GM12878 (cell line): ENCODE measurements around the gene NFIL3. TPM values are rescaled to one million over a fixed set of nuclear protein-coding genes. Genes with fewer than 3 reads are reported as not detected.

Experiments used
- ATAC-seq: fragments of 200-7000 bp; cut with Tn5 transposase; 3 replicates; pipeline ENCODE4 v1.9.1; 2020; ENCODE audit warnings: mild to moderate bottlenecking, moderate library complexity
- BruUV-seq: library from RNA; stranded (reverse); fragments of 400-500 nt; replicated peaks from 2 replicates; lab custom pipeline; 2021; lab: Mats Ljungman, UMichigan
- CTCF ChIA-PET: fragments of 300-600 bp; sonication (Branson Sonifier 250); formaldehyde crosslinking; extraction: SDS; loops from one replicate; lab custom pipeline; 2021; ENCODE audit warnings: inconsistent platforms; lab: Yijun Ruan, JAX
- POLR2A ChIA-PET: fragments of 350-600 bp; formaldehyde crosslinking; extraction: SDS; loops from one replicate; lab custom pipeline; 2021; ENCODE audit warnings: inconsistent platforms; lab: Charles Lee
- RAD21 ChIA-PET: fragments of 300-600 bp; sonication (Branson Sonifier 250); formaldehyde crosslinking; loops from one replicate; lab custom pipeline; 2023; ENCODE audit warnings: antibody characterized with exemption; ENCODE audit not compliant: unreplicated experiment; lab: Charles Lee
- SMC1A ChIA-PET: fragments of 300-600 bp; sonication (Branson Sonifier 250); formaldehyde crosslinking; loops from one replicate; lab custom pipeline; 2023; ENCODE audit not compliant: unreplicated experiment, uncharacterized antibody; lab: Charles Lee
- DNase-seq: peaks from one replicate; pipeline ENCODE4 v3.0.0-alpha.2; 2011; ENCODE audit warnings: low read depth, low spot score
- FAIRE-seq: peaks from 3 replicates; lab custom pipeline; 2011; peaks lifted over from hg19 to GRCh38; lab: Jason Lieb, UNC
- H2AFZ ChIP-seq: 2 replicates; pipeline ENCODE4 v1.6.0; 2011; ENCODE audit warnings: low read depth, low read length, control low read depth; ENCODE audit not compliant: control insufficient read depth
- H3K27ac ChIP-seq: 2 replicates; pipeline ENCODE4 v1.5.1; 2011; ENCODE audit warnings: control low read depth; ENCODE audit not compliant: control insufficient read depth, insufficient read depth
- H3K27me3 ChIP-seq, 2 experiments: replicated peaks in 1 of 2; 2 replicates each; pipeline versions ENCODE4 v1.6.0 to v1.6.1; 2011; ENCODE audit warnings: low read length in 1 of 2; ENCODE audit not compliant: control insufficient read depth in 2 of 2, insufficient read depth in 2 of 2
- H3K36me3 ChIP-seq, 2 experiments: 2 replicates each; pipeline ENCODE4 v1.5.1; 2011; ENCODE audit warnings: low read length in 1 of 2; ENCODE audit not compliant: control insufficient read depth in 2 of 2, insufficient read depth in 2 of 2
- H3K4me1 ChIP-seq: 2 replicates; pipeline ENCODE4 v1.6.1; 2011; ENCODE audit warnings: mild to moderate bottlenecking, low read length, moderate library complexity, mixed read lengths; ENCODE audit not compliant: control insufficient read depth, insufficient read depth
- H3K4me2 ChIP-seq: 2 replicates; pipeline ENCODE4 v1.6.0; 2011; ENCODE audit warnings: control low read depth; ENCODE audit not compliant: control insufficient read depth, insufficient read depth
- H3K4me3 ChIP-seq: fragments of 200-600 bp; sonication (generic); 2 replicates; pipeline ENCODE4 v1.5.1; 2016
- H3K79me2 ChIP-seq: 2 replicates; pipeline ENCODE4 v1.6.0; 2011; ENCODE audit warnings: low read length; ENCODE audit not compliant: control insufficient read depth, insufficient read depth
- H3K9ac ChIP-seq: 2 replicates; pipeline ENCODE4 v1.8.0; 2011; ENCODE audit warnings: low read length, control low read depth, mixed read lengths; ENCODE audit not compliant: control insufficient read depth, insufficient read depth
- H3K9me3 ChIP-seq: replicated peaks from 3 replicates; pipeline ENCODE4 v1.5.1; 2011; ENCODE audit warnings: mild to moderate bottlenecking, low read length; ENCODE audit not compliant: control insufficient read depth, insufficient read depth
- H4K20me1 ChIP-seq: 2 replicates; pipeline ENCODE4 v1.6.0; 2011; ENCODE audit not compliant: control insufficient read depth, insufficient read depth
- ASH2L ChIP-seq: fragments of 300-600, 200-600 bp; sonication (generic); IDR thresholded peaks from 2 replicates; pipeline ENCODE4 v1.6.1; 2017; ENCODE audit warnings: low read depth, mild to moderate bottlenecking, borderline replicate concordance
- BHLHE40 ChIP-seq, 2 experiments: fragments of 450-650 bp in 1 of 2; IDR thresholded peaks; 2 replicates each; pipeline ENCODE4 v1.6.1; 2011 to 2017; ENCODE audit warnings: low read depth in 2 of 2, borderline replicate concordance in 1 of 2, improper control_type of control experiment in 1 of 2, low read length in 1 of 2, mild to moderate bottlenecking in 1 of 2
- EGR1 ChIP-seq, 2 experiments: IDR thresholded peaks; 1 replicate in 1 of 2; 2 replicates in 1 of 2; pipeline ENCODE4 v1.6.1; 2011 to 2012; ENCODE audit warnings: low read depth in 2 of 2, low read length in 2 of 2, borderline replicate concordance in 1 of 2, mild to moderate bottlenecking in 1 of 2, moderate library complexity in 1 of 2
- ELK1 ChIP-seq: IDR thresholded peaks from 2 replicates; pipeline ENCODE4 v1.6.1; 2012; ENCODE audit warnings: low read depth, low read length, improper control_type of control experiment
- GABPA ChIP-seq: IDR thresholded peaks from 2 replicates; pipeline ENCODE4 v1.6.1; 2014; ENCODE audit warnings: antibody characterized with exemption, low read depth, mild to moderate bottlenecking, inconsistent platforms
- HDAC6 ChIP-seq: fragments of 200-600 bp; sonication (generic); IDR thresholded peaks from one replicate; pipeline ENCODE4 v1.8.0; 2017; ENCODE audit warnings: antibody characterized with exemption; ENCODE audit not compliant: unreplicated experiment
- IRF3 ChIP-seq: fragments of 450-650 bp; IDR thresholded peaks from 2 replicates; pipeline ENCODE4 v1.6.1; 2014; ENCODE audit warnings: mild to moderate bottlenecking
- JUNB ChIP-seq: IDR thresholded peaks from 2 replicates; pipeline ENCODE4 v1.6.1; 2016; ENCODE audit warnings: antibody characterized with exemption, mild to moderate bottlenecking
- MAX ChIP-seq: IDR thresholded peaks from 2 replicates; pipeline ENCODE4 v1.6.1; 2012; ENCODE audit warnings: low read depth, low read length, improper control_type of control experiment
- MEF2A ChIP-seq: IDR thresholded peaks from 2 replicates; pipeline ENCODE4 v1.6.1; 2011; ENCODE audit warnings: low read depth, mild to moderate bottlenecking, low read length, moderate library complexity; ENCODE audit not compliant: insufficient read depth
- MTA3 ChIP-seq: IDR thresholded peaks from 2 replicates; pipeline ENCODE4 v1.6.1; 2012; ENCODE audit warnings: low read length, inconsistent platforms, borderline replicate concordance
- RELB ChIP-seq: fragments of 450-650 bp; IDR thresholded peaks from 2 replicates; pipeline ENCODE4 v1.6.1; 2017; ENCODE audit warnings: low read depth, mild to moderate bottlenecking, moderate library complexity
- USF2 ChIP-seq: IDR thresholded peaks from 2 replicates; pipeline ENCODE4 v1.6.1; 2011; ENCODE audit warnings: low read depth, low read length, improper control_type of control experiment, borderline replicate concordance
- WRNIP1 ChIP-seq: IDR thresholded peaks from 2 replicates; pipeline ENCODE4 v1.6.1; 2011; ENCODE audit warnings: low read depth, low read length, improper control_type of control experiment, borderline replicate concordance
- YBX1 ChIP-seq: fragments of 450-650 bp; IDR thresholded peaks from 2 replicates; pipeline ENCODE4 v1.6.1; 2016; ENCODE audit warnings: antibody characterized with exemption
- ZNF217 ChIP-seq: fragments of 450-650 bp; IDR thresholded peaks from 2 replicates; pipeline ENCODE4 v1.6.1; 2017; ENCODE audit warnings: antibody characterized with exemption, mild to moderate bottlenecking
- WGBS: methylation state at CpG from one replicate; pipeline ENCODE4 v1.1.6; 2016; ENCODE audit warnings: low lambda C conversion rate; ENCODE audit not compliant: insufficient replicate concordance, insufficient coverage; ENCODE audit errors: missing lambda C conversion rate; 5-methylcytosine and 5-hydroxymethylcytosine counted together
- in situ Hi-C: fragments of 300-500 bp; cut with MboI; formaldehyde crosslinking; loops from 9 replicates; pipeline ENCODE4 v1.14.3; 2018; ENCODE audit warnings: mixed read lengths
- intact Hi-C: fragments of 100-400 bp; cut with micrococcal nuclease; formaldehyde crosslinking; loops from one replicate; pipeline ENCODE4 v1.14.2; 2022; ENCODE audit not compliant: unreplicated experiment
- polyA plus RNA-seq, 11 experiments: library from polyadenylated mRNA; depleted of rRNA in 4 of 11; unstranded in 6 of 11; stranded (reverse) in 5 of 11; fragments of >200 nt; fragmentation: Nextera tagmentation in 4 of 11; fragmentation: Illumina TruSeq in 1 of 11; extraction: Ambion mirVana in 4 of 11; extraction: Trizol in 1 of 11; gene quantifications; 1 replicate in 1 of 11; 2 replicates in 10 of 11; pipeline versions ENCODE4 v1.2.1 to v1.2.3, GENCODE V29; 2011 to 2016; ENCODE audit warnings: inconsistent platforms in 2 of 11, missing spikeins in 2 of 11, low read depth in 1 of 11
- total RNA-seq, 4 experiments: library from RNA; depleted of rRNA in 3 of 4; stranded (reverse); fragments of >200 nt in 3 of 4; fragmentation: Illumina TruSeq in 1 of 4; extraction: Trizol in 1 of 4; gene quantifications; 2 replicates each; pipeline versions ENCODE4 v1.2.1 to v1.2.3, GENCODE V29; 2013 to 2021

The NFIL3 gene
- total and polyA plus RNA-seq, 10 of the 15 experiments (the other 5 are each of a cell fraction or from before 2014, with no cell fraction given): 0.18 to 1.0 (median 0.36) TPM; not detected in 3

- BruUV-seq: no TSS peak
- FAIRE-seq: no peak
- H4K20me1 ChIP-seq: no peaks in the 10 kb centered on the region
- no peaks in the 10 kb centered on the region for H3K4me1 ChIP-seq
- no peak for ATAC-seq
- no peak overlapping the region for H2AFZ ChIP-seq
- no peaks in the 10 kb centered on the region for H3K79me2 ChIP-seq
- no peak for DNase-seq
- H3K4me2 ChIP-seq: no peak overlapping the region
- WGBS: 21% methylated on average over 2 of the region's 2 CpGs
- no peaks in the 10 kb centered on the region; the same call in 2 of the 3 replicates for H3K9me3 ChIP-seq
- in situ Hi-C loops: no loop called here
- intact Hi-C loops: no loop called here
- no peak overlapping the region for H3K9ac ChIP-seq
- SMC1A ChIA-PET: no interaction called here
- H3K36me3 ChIP-seq: no peaks in the 10 kb centered on the region
- H3K27me3 ChIP-seq: no peaks in the 10 kb centered on the region; a peak in 1 of 4 replicates
- TF ChIP-seq GABPA (no peak), JUNB (no peak), EGR1 (IDR thresholded peaks at IDR 0.05; ENCODE audit: borderline replicate concordance in 1 of 2, low read depth in 2 of 2, low read length in 2 of 2) (no peak), HDAC6 (no peak), MAX (no peak), WRNIP1 (no peak), YBX1 (no peak), BHLHE40 (IDR thresholded peaks at IDR 0.05; ENCODE audit: borderline replicate concordance in 1 of 2, low read depth in 2 of 2, low read length in 1 of 2) (no peak), ASH2L (no peak), MEF2A (no peak), ELK1 (no peak), MTA3 (no peak), ZNF217 (no peak), USF2 (no peak), RELB (no peak), IRF3 (no peak)
- TF ChIP-seq, all 136 proteins: peak for 0
- no peak overlapping the region for H3K27ac ChIP-seq
- POLR2A ChIA-PET: no interaction called here
- RAD21 ChIA-PET: no interaction called here
- CTCF ChIA-PET: no interaction called here
- no peak overlapping the region for H3K4me3 ChIP-seq
These were observed 44.9 kb downstream of the NFIL3 start for GRCh38 chr9:91378695-91379127.
